Neural crest cell (in vitro differentiated cells): ENCODE measurements around the gene SYCN. TPM values are rescaled to one million over a fixed set of nuclear protein-coding genes. Genes with fewer than 3 reads are reported as not detected.

Experiments used
- DNase-seq: peaks from one replicate; pipeline ENCODE4 v3.0.0; 2021; ENCODE audit warnings: low read depth, mixed read lengths, low spot score
- H3K27ac Mint-ChIP-seq: one replicate; pipeline ENCODE4 v1.8.0; 2021; ENCODE audit warnings: mild to moderate bottlenecking, mixed read lengths; ENCODE audit not compliant: unreplicated experiment
- H3K27me3 Mint-ChIP-seq: 2 replicates; pipeline ENCODE4 v1.8.0; 2021; ENCODE audit warnings: low read depth, mild to moderate bottlenecking, mixed read lengths
- H3K36me3 Mint-ChIP-seq: 2 replicates; pipeline ENCODE4 v1.8.0; 2021; ENCODE audit warnings: low read depth, mild to moderate bottlenecking, mixed read lengths
- H3K4me1 Mint-ChIP-seq: 2 replicates; pipeline ENCODE4 v1.8.0; 2021; ENCODE audit warnings: mixed read lengths
- H3K4me3 Mint-ChIP-seq: one replicate; pipeline ENCODE4 v1.8.0; 2021; ENCODE audit warnings: mild to moderate bottlenecking, mixed read lengths
- H3K9me3 Mint-ChIP-seq: 2 replicates; pipeline ENCODE4 v1.8.0; 2021; ENCODE audit warnings: mixed read lengths
- CTCF ChIP-seq: fragments of 200-600 bp; sonication (generic); conservative IDR thresholded peaks from 2 replicates; pipeline ENCODE4 v1.5.0; 2021; ENCODE audit warnings: antibody characterized with exemption, mild to moderate bottlenecking
- total RNA-seq: library from RNA; stranded (reverse); gene quantifications from 2 replicates; pipeline ENCODE4 v1.2.1, GENCODE V29; 2021

The SYCN gene
- total RNA-seq, 1 donor from 2014 or later, result not detected

- no peak for DNase-seq
- TF ChIP-seq CTCF, result no peak
- no peaks in the 10 kb centered on the region for H3K27me3 Mint-ChIP-seq
- H3K27ac Mint-ChIP-seq, result peak overlapping the region; percentile 81
- H3K36me3 Mint-ChIP-seq, result no peaks in the 10 kb centered on the region
- no peaks in the 10 kb centered on the region for H3K9me3 Mint-ChIP-seq
- peaks cover 10% of the 10 kb centered on the region for H3K4me1 Mint-ChIP-seq
- H3K4me3 Mint-ChIP-seq, result no peak overlapping the region
Measured at GRCh38 chr19:39163621-39164020, 40.4 kb downstream of the SYCN start.

GRCh38 chr19:39162441-39163043 is 41.5 kb downstream of the SYCN start:
- Mint-ChIP-seq H3K36me3 (no peaks in the 10 kb centered on the region), H3K9me3 (no peaks in the 10 kb centered on the region), H3K27ac (peak overlapping the region; percentile 5)

GRCh38 chr19:39160889-39161672 is 43.0 kb downstream of the SYCN start:
- Mint-ChIP-seq H3K9me3 (no peaks in the 10 kb centered on the region), H3K36me3 (no peaks in the 10 kb centered on the region), H3K27ac (peak overlapping the region; percentile 43), H3K27me3 (no peaks in the 10 kb centered on the region), H3K4me3 (no peak overlapping the region), H3K4me1 (peaks cover 22% of the 10 kb centered on the region)
- TF ChIP-seq CTCF, result no peak
- no peak for DNase-seq

More at GRCh38 chr19:39162441-39163043, 41.5 kb downstream of the SYCN start:
- no peak for TF ChIP-seq CTCF
- Mint-ChIP-seq H3K4me3 (no peak overlapping the region), H3K4me1 (peaks cover 16% of the 10 kb centered on the region), H3K27me3 (no peaks in the 10 kb centered on the region)
- DNase-seq, result no peak

- Mint-ChIP-seq H3K27me3 (no peaks in the 10 kb centered on the region), H3K4me3 (no peak overlapping the region), H3K4me1 (peaks cover 22% of the 10 kb centered on the region), H3K36me3 (no peaks in the 10 kb centered on the region), H3K27ac (peak overlapping the region; percentile 43), H3K9me3 (no peaks in the 10 kb centered on the region)
- no peak for TF ChIP-seq CTCF
- DNase-seq, result no peak
Measured at GRCh38 chr19:39160523-39160861, 43.6 kb downstream of the SYCN start.

GRCh38 chr19:39158646-39159260 is 45.3 kb downstream of the SYCN start:
- no peak overlapping the region for H3K4me3 Mint-ChIP-seq
- peaks cover 4% of the 10 kb centered on the region for H3K36me3 Mint-ChIP-seq
- no peak for DNase-seq
- H3K4me1 Mint-ChIP-seq, result peaks cover 28% of the 10 kb centered on the region
- H3K9me3 Mint-ChIP-seq, result no peaks in the 10 kb centered on the region
- H3K27me3 Mint-ChIP-seq, result no peaks in the 10 kb centered on the region
- TF ChIP-seq CTCF, result no peak
- no peak overlapping the region for H3K27ac Mint-ChIP-seq
